Measurements from ENCODE around the gene EIF2B2. TPM values are rescaled to one million over a fixed set of nuclear protein-coding genes. Genes with fewer than 3 reads are reported as not detected.
A peak's percentile ranks its signal among the peaks of the same experiment; 100 is the strongest.

Gene EIF2B2
- total and polyA plus RNA-seq, 7 donors: 44.5 to 91.9 (median 64.4) TPM

- intact Hi-C loops (cut with DNase I): no loop called here
- ATAC-seq: peak; percentile 77 to 88 (median 83)
- no peaks in the 10 kb centered on the region for H3K4me1 ChIP-seq
- H3K27me3 ChIP-seq (ENCODE audit: insufficient read depth in 3 of 3, low read length in 2 of 3): no peaks in the 10 kb centered on the region
- TF ChIP-seq, protein P1, sequence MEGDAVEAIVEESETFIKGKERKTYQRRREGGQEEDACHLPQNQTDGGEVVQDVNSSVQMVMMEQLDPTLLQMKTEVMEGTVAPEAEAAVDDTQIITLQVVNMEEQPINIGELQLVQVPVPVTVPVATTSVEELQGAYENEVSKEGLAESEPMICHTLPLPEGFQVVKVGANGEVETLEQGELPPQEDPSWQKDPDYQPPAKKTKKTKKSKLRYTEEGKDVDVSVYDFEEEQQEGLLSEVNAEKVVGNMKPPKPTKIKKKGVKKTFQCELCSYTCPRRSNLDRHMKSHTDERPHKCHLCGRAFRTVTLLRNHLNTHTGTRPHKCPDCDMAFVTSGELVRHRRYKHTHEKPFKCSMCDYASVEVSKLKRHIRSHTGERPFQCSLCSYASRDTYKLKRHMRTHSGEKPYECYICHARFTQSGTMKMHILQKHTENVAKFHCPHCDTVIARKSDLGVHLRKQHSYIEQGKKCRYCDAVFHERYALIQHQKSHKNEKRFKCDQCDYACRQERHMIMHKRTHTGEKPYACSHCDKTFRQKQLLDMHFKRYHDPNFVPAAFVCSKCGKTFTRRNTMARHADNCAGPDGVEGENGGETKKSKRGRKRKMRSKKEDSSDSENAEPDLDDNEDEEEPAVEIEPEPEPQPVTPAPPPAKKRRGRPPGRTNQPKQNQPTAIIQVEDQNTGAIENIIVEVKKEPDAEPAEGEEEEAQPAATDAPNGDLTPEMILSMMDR (IDR thresholded peaks at IDR 0.05): no peak
- 3 to 5% (median 4%) methylated on average over 51 to 73 of the region's 73 CpGs for WGBS, 3 donors
- DNase-seq: peak; percentile 73 to 85
- no peaks in the 10 kb centered on the region for H3K9me3 ChIP-seq
- no peaks in the 10 kb centered on the region for H3K36me3 ChIP-seq (ENCODE audit: insufficient read depth in 1 of 2, low read depth in 1 of 2)
- peak within 1 kb of the TSS; percentile 66 for H3K4me3 ChIP-seq
- peak within 1 kb of the TSS; percentile 50 for H3K27ac ChIP-seq
Observed at GRCh38 chr14:74955229-74956026, 47.3 kb upstream of the EIF2B2 start, which contains the start of gene PGF. Gene PGF (minus strand): TSS chr14:74955597. CDS start chr14:74955242, 355 bp downstream.

GRCh38 chr14:74956027-74956279, 46.8 kb upstream of the EIF2B2 start:
- H3K4me1 ChIP-seq: no peaks in the 10 kb centered on the region
- DNase-seq (no peak), ATAC-seq (no peak)
- 76 to 82% (median 82%) methylated on average over 9 of the region's 9 CpGs for WGBS, 3 donors
- H3K27me3 ChIP-seq (ENCODE audit: insufficient read depth in 3 of 3, low read length in 2 of 3): no peaks in the 10 kb centered on the region
- H3K4me3 ChIP-seq: peak overlapping the region; percentile 66
- TF ChIP-seq, protein P1 (IDR thresholded peaks at IDR 0.05): no peak
- intact Hi-C loops (cut with DNase I): no loop called here
- no peaks in the 10 kb centered on the region for H3K36me3 ChIP-seq (ENCODE audit: insufficient read depth in 1 of 2, low read depth in 1 of 2)
- no peaks in the 10 kb centered on the region for H3K9me3 ChIP-seq
- no peak overlapping the region for H3K27ac ChIP-seq

GRCh38 chr14:74956280-74957072, 46.2 kb upstream of the EIF2B2 start:
- intact Hi-C loops (cut with DNase I): no loop called here
- H3K36me3 ChIP-seq (ENCODE audit: insufficient read depth in 1 of 2, low read depth in 1 of 2): no peaks in the 10 kb centered on the region
- H3K4me1 ChIP-seq: no peaks in the 10 kb centered on the region
- H3K27me3 ChIP-seq (ENCODE audit: insufficient read depth in 3 of 3, low read length in 2 of 3): no peaks in the 10 kb centered on the region
- peak overlapping the region; percentile 66 for H3K4me3 ChIP-seq
- TF ChIP-seq, protein P1 (IDR thresholded peaks at IDR 0.05): no peak
- H3K9me3 ChIP-seq: no peaks in the 10 kb centered on the region
- DNase-seq (peak in 1 of 2 donors; percentile 50), ATAC-seq (no peak)
- WGBS, 3 donors: 86 to 89% (median 88%) methylated on average over 24 of the region's 24 CpGs
- H3K27ac ChIP-seq: no peak overlapping the region

DNA sequence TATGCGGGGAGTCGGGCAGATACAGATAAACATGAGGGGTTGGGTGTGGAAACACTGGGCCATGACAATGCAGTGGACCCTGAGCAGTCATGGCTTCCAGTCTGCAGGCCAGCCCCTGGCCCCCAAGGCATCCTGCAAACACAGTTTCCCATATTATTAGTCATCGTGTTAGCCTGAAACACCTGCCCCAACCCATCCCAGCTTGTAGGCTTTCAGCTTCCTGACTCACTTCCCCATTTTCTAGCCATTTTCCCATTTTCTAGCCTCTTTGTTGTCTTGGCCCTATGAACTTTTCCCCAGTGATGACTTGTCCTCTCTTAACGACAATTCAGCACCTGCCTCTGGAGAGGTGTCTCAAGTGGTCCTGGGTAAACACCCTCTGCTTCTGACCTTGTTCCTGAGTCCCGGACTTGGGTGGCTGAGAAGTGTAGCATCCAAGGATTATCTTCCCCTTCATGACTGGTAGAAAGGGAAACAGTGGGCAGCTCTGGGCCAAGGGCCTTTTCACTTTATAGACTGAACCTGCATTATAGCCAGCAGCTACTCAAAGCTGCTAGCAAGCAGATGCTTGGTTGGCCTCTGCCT, 43.0 kb upstream of the EIF2B2 start:
- no peaks in the 10 kb centered on the region for H3K36me3 ChIP-seq (ENCODE audit: insufficient read depth in 1 of 2, low read depth in 1 of 2)
- peak in 1 of 2 donors; percentile 19 for DNase-seq
- TF ChIP-seq, protein P1 (IDR thresholded peaks at IDR 0.05): no peak
- H3K27ac ChIP-seq: no peak overlapping the region
- ATAC-seq: no peak
- 79 to 92% (median 88%) methylated on average over 5 of the region's 5 CpGs for WGBS, 3 donors
- peaks cover 10% of the 10 kb centered on the region for H3K4me1 ChIP-seq
- intact Hi-C loops (cut with DNase I): no loop called here
- no peak overlapping the region for H3K4me3 ChIP-seq
- H3K9me3 ChIP-seq: no peaks in the 10 kb centered on the region
- H3K27me3 ChIP-seq (ENCODE audit: insufficient read depth in 3 of 3, low read length in 2 of 3): no peaks in the 10 kb centered on the region

Measured in psoas muscle (tissue), 8 donors.